ENCODE data around the gene NMT1. TPM values are rescaled to one million over a fixed set of nuclear protein-coding genes. Genes with fewer than 3 reads are reported as not detected.
A peak's percentile ranks its signal among the peaks of the same experiment; 100 is the strongest.

Gene NMT1
- total and polyA plus RNA-seq, 2 of the 13 experiments (the other 11 are each of a cell fraction or from before 2014, with no cell fraction given): 75.7 to 142 TPM

GRCh38 chr17:45148183-45149036 is 87.3 kb downstream of the NMT1 start, which contains the start of gene HEXIM1 (continued):
- no peak; the same call in 1 of the 2 replicates for TF ChIP-seq ZFP36L1 (CRISPR knock-in tag; IDR thresholded peaks at IDR 0.05)
- TF ChIP-seq, protein P1, sequence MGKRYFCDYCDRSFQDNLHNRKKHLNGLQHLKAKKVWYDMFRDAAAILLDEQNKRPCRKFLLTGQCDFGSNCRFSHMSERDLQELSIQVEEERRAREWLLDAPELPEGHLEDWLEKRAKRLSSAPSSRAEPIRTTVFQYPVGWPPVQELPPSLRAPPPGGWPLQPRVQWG (CRISPR knock-in tag; IDR thresholded peaks at IDR 0.05; ENCODE audit: borderline replicate concordance, low read depth): no peak
- TF ChIP-seq SIN3B (IDR thresholded peaks at IDR 0.05; ENCODE audit: low read length): peak; percentile 34
- peak; percentile 88 for TF ChIP-seq ZNF883 (CRISPR knock-in tag; IDR thresholded peaks at IDR 0.05; ENCODE audit: not compliant biosample characterization)
- peak; percentile 41; the same call in 1 of the 2 replicates for TF ChIP-seq TBX2 (CRISPR knock-in tag; IDR thresholded peaks at IDR 0.05; ENCODE audit: borderline replicate concordance)
- peak; percentile 83 for TF ChIP-seq ARID4A (CRISPR knock-in tag; IDR thresholded peaks at IDR 0.05; ENCODE audit: borderline replicate concordance)
- peak; percentile 74; the same call in 1 of the 2 replicates for TF ChIP-seq ZBTB49 (CRISPR knock-in tag; IDR thresholded peaks at IDR 0.05; ENCODE audit: borderline replicate concordance)
- peak; percentile 92; the same call in 1 of the 2 replicates for TF ChIP-seq HINFP (CRISPR knock-in tag; IDR thresholded peaks at IDR 0.05; ENCODE audit: low read depth)
- TF ChIP-seq SRSF1 (optimal IDR thresholded peaks at IDR 0.05; ENCODE audit: low read depth, low read length): peak; percentile 97
- no peak for TF ChIP-seq RCOR2 (CRISPR knock-in tag; IDR thresholded peaks at IDR 0.05)
- TF ChIP-seq ZNF383 (CRISPR knock-in tag; IDR thresholded peaks at IDR 0.05; ENCODE audit: borderline replicate concordance): no peak; the same call in 1 of the 2 replicates
- TF ChIP-seq TBL1XR1 (IDR thresholded peaks at IDR 0.05; ENCODE audit: borderline replicate concordance, low read length, partially characterized antibody): peak; percentile 92
- no peak for TF ChIP-seq SCMH1 (CRISPR knock-in tag; IDR thresholded peaks at IDR 0.05; ENCODE audit: borderline replicate concordance)
- no peak for TF ChIP-seq MTF1 (CRISPR knock-in tag; IDR thresholded peaks at IDR 0.05)
- peak; percentile 67 for TF ChIP-seq MED1 (CRISPR knock-in tag; IDR thresholded peaks at IDR 0.05)
- peak; percentile 69; the same call in 1 of the 2 replicates for TF ChIP-seq PATZ1 (CRISPR knock-in tag; IDR thresholded peaks at IDR 0.05)
- TF ChIP-seq ZNF562 (CRISPR knock-in tag; IDR thresholded peaks at IDR 0.05; ENCODE audit: borderline replicate concordance): no peak

Measured in HepG2 (cell line).